ENCODE data around the gene KLHL29. TPM values are rescaled to one million over a fixed set of nuclear protein-coding genes. Genes with fewer than 3 reads are reported as not detected.
"Not testable (repeated sequence)": the region's sequence is repeated elsewhere in the genome, so short reads cannot be mapped to it uniquely, and the experiment has no call there.

KLHL29 gene
- total RNA-seq, 1 donor from 2014 or later, result 17.5 TPM

GRCh38 chr2:23734416-23734815 lies 349.4 kb downstream of the KLHL29 start:
- no peak for TF ChIP-seq CTCF (IDR thresholded peaks at IDR 0.05; ENCODE audit: unreplicated experiment)
- peak overlapping the region; percentile 65 for H3K4me3 Mint-ChIP-seq (ENCODE audit: unreplicated experiment)
- no peak for DNase-seq (ENCODE audit: low spot score)
- peaks cover 30% of the 10 kb centered on the region for H3K36me3 Mint-ChIP-seq (ENCODE audit: low read depth, unreplicated experiment)
- H3K27ac Mint-ChIP-seq (ENCODE audit: unreplicated experiment), result no peak overlapping the region
- no peaks in the 10 kb centered on the region for H3K9me3 Mint-ChIP-seq (ENCODE audit: unreplicated experiment)
- H3K27me3 Mint-ChIP-seq (ENCODE audit: unreplicated experiment), result no peaks in the 10 kb centered on the region
- peaks cover 6% of the 10 kb centered on the region for H3K4me1 Mint-ChIP-seq (ENCODE audit: unreplicated experiment)

- not testable (repeated sequence) for H3K9me3 Mint-ChIP-seq (ENCODE audit: unreplicated experiment); H3K27ac Mint-ChIP-seq (ENCODE audit: unreplicated experiment); H3K4me1 Mint-ChIP-seq (ENCODE audit: unreplicated experiment); DNase-seq (ENCODE audit: low spot score); H3K27me3 Mint-ChIP-seq (ENCODE audit: unreplicated experiment); H3K4me3 Mint-ChIP-seq (ENCODE audit: unreplicated experiment)
- peaks cover 30% of the 10 kb centered on the region for H3K36me3 Mint-ChIP-seq (ENCODE audit: low read depth, unreplicated experiment)
Measured at GRCh38 chr2:23736783-23737182, 351.8 kb downstream of the KLHL29 start.

GRCh38 chr2:23745068-23745725 lies 360.2 kb downstream of the KLHL29 start:
- no peak for TF ChIP-seq CTCF (IDR thresholded peaks at IDR 0.05; ENCODE audit: unreplicated experiment)
- peaks cover 14% of the 10 kb centered on the region for H3K36me3 Mint-ChIP-seq (ENCODE audit: low read depth, unreplicated experiment)
- H3K27me3 Mint-ChIP-seq (ENCODE audit: unreplicated experiment), result no peaks in the 10 kb centered on the region
- no peak for DNase-seq (ENCODE audit: low spot score)
- no peak overlapping the region for H3K27ac Mint-ChIP-seq (ENCODE audit: unreplicated experiment)
- no peaks in the 10 kb centered on the region for H3K9me3 Mint-ChIP-seq (ENCODE audit: unreplicated experiment)
- H3K4me3 Mint-ChIP-seq (ENCODE audit: unreplicated experiment), result no peak overlapping the region
- H3K4me1 Mint-ChIP-seq (ENCODE audit: unreplicated experiment), result peaks cover 3% of the 10 kb centered on the region

GRCh38 chr2:23745726-23746105 lies 360.7 kb downstream of the KLHL29 start:
- TF ChIP-seq CTCF (IDR thresholded peaks at IDR 0.05; ENCODE audit: unreplicated experiment), result no peak
- DNase-seq (ENCODE audit: low spot score), result no peak
- H3K4me1 Mint-ChIP-seq (ENCODE audit: unreplicated experiment), result peaks cover 3% of the 10 kb centered on the region
- no peaks in the 10 kb centered on the region for H3K27me3 Mint-ChIP-seq (ENCODE audit: unreplicated experiment)
- H3K27ac Mint-ChIP-seq (ENCODE audit: unreplicated experiment), result peak overlapping the region; percentile 8
- no peaks in the 10 kb centered on the region for H3K9me3 Mint-ChIP-seq (ENCODE audit: unreplicated experiment)
- H3K4me3 Mint-ChIP-seq (ENCODE audit: unreplicated experiment), result no peak overlapping the region
- H3K36me3 Mint-ChIP-seq (ENCODE audit: low read depth, unreplicated experiment), result peaks cover 14% of the 10 kb centered on the region

GRCh38 chr2:23746141-23746863 lies 361.3 kb downstream of the KLHL29 start:
- Mint-ChIP-seq H3K4me3 (ENCODE audit: unreplicated experiment) (no peak overlapping the region), H3K27ac (ENCODE audit: unreplicated experiment) (no peak overlapping the region), H3K9me3 (ENCODE audit: unreplicated experiment) (no peaks in the 10 kb centered on the region), H3K4me1 (ENCODE audit: unreplicated experiment) (peaks cover 3% of the 10 kb centered on the region), H3K27me3 (ENCODE audit: unreplicated experiment) (no peaks in the 10 kb centered on the region), H3K36me3 (ENCODE audit: low read depth, unreplicated experiment) (peaks cover 14% of the 10 kb centered on the region)
- TF ChIP-seq CTCF (IDR thresholded peaks at IDR 0.05; ENCODE audit: unreplicated experiment), result no peak
- DNase-seq (ENCODE audit: low spot score), result no peak

All from endothelial cell (in vitro differentiated cells).